GM13977 (cell line): ENCODE results near the gene HSPBP1.
"Not testable (repeated sequence)": the region's sequence is repeated elsewhere in the genome, so short reads cannot be mapped to it uniquely, and the experiment has no call there.

ENCODE experiments used
- DNase-seq: peaks from one replicate; pipeline ENCODE4 v3.0.0; 2012; ENCODE audit warnings: low spot score
- in situ Hi-C: fragments of 300-500 bp; cut with MboI; formaldehyde crosslinking; loops from one replicate; pipeline ENCODE4 v1.12.0; 2022; ENCODE audit warnings: low sequenced_read_pairs, low pct_unique_long_range_greater_than_20kb, mixed read lengths, inconsistent platforms; ENCODE audit not compliant: unreplicated experiment
- TF ChIP-seq, protein P1 (sequence below): IDR thresholded peaks from 2 replicates; pipeline ENCODE4 v1.5.1; 2012; ENCODE audit warnings: mild to moderate bottlenecking, control low read depth; ENCODE audit not compliant: insufficient read depth; ENCODE audit errors: extremely low read depth, missing control alignments

HSPBP1 gene

DNA sequence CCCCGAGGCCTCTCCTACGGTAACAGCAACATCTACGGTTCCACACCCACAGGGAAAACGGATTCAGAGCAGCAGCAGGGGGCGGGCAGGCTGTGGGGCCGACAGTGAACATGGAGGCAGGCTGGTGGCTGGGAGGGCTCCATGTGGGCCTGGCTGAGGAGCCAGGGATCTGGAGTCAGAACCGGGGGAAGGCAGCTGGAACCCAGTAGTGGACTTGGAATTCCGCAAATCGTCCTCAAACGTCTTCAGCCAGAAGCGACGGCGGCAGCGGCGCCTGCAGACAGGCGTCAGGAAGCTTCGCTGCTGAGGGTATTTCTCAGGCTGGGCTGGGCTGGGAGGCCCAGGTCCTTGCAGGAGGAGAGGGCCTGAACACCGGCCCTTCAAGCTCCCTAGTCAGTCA lies 53.1 kb downstream of the HSPBP1 start:
- in situ Hi-C loops = no loop called here
- TF ChIP-seq, protein P1, sequence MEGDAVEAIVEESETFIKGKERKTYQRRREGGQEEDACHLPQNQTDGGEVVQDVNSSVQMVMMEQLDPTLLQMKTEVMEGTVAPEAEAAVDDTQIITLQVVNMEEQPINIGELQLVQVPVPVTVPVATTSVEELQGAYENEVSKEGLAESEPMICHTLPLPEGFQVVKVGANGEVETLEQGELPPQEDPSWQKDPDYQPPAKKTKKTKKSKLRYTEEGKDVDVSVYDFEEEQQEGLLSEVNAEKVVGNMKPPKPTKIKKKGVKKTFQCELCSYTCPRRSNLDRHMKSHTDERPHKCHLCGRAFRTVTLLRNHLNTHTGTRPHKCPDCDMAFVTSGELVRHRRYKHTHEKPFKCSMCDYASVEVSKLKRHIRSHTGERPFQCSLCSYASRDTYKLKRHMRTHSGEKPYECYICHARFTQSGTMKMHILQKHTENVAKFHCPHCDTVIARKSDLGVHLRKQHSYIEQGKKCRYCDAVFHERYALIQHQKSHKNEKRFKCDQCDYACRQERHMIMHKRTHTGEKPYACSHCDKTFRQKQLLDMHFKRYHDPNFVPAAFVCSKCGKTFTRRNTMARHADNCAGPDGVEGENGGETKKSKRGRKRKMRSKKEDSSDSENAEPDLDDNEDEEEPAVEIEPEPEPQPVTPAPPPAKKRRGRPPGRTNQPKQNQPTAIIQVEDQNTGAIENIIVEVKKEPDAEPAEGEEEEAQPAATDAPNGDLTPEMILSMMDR = no peak
- no peak for DNase-seq

DNA sequence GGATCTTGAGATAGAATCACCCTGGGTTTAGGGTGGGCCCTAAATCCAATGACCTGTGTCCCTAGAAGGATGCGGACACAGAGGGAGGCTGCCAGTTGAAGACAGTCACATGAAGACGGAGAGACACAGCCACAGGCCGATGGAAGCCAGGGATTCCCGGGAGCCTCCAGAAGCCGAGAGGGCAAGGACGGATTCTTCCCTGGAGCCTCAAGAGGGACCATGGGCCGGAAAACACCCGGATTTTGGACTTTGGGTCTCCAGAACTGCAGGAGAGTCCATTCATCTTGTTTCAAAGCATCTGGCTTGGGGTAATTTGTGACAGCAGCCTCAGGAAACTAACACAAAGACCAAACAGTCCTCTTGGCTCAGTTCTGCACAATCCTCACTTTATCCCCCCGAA lies 53.6 kb downstream of the HSPBP1 start:
- no peak for DNase-seq
- in situ Hi-C loops = no loop called here
- TF ChIP-seq, protein P1 = no peak

DNA sequence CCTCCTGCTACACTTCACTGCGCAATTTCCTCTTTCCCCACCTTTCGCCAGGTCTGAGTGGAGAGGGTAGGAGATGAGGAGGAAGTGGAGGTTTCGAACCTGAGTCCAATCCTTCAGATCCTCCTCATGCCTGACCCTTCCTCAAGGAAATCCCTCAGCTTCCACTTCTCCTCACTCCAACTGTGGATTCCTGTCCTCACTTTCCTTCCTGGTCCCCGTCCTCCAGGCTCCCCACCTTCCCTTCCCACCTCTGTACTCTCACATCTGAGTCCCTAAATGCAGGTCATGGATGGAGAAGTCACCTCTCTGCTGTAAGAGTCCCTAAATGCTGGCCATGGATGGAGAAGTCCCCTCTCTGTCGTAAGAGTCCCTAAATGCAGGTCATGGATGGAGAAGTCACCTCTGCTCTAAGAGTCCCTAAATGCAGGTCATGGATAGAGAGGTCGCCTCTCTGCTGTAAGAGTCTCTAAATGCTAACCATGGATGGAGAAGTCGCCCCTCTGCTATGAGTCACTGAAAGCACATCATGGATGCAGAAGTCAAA lies 54.4 kb downstream of the HSPBP1 start:
- in situ Hi-C loops = no loop called here
- TF ChIP-seq, protein P1 = no peak
- DNase-seq = no peak

DNA sequence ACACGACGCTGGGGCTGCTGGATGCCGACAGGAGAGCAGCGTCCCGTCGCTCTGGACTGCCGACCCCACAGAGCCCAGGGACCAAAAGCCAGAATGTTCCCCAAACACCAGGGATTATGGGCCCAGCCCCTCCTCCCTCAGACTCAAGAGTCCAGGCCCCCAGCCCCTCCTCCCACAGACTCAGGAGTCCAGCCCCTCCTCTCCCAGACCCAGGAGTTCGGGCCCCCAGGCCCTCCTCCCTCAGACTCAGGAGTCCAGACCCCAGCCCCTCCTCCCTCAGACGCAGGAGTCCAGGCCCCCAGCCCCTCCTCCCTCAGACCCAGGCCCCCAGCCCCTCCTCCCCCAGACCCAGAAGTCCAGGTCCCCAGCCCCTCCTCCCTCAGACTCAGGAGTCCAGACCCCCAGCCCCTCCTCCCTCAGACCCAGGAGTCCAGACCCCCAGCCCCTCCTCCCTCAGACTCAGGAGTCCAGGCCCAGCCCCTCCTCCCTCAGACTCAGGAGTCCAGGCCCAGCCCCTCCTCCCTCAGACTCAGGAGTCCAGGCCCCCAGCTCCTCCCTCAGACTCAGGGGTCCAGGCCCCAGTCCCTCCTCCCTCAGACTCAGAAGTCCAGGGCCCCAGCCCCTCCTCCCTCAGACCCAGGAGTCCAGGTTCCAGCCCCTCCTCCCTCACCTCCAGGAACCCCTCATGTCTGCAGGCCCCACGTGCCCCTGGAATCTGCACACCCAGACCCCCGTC lies 55.1 kb downstream of the HSPBP1 start:
- in situ Hi-C loops = not testable (repeated sequence)

DNA sequence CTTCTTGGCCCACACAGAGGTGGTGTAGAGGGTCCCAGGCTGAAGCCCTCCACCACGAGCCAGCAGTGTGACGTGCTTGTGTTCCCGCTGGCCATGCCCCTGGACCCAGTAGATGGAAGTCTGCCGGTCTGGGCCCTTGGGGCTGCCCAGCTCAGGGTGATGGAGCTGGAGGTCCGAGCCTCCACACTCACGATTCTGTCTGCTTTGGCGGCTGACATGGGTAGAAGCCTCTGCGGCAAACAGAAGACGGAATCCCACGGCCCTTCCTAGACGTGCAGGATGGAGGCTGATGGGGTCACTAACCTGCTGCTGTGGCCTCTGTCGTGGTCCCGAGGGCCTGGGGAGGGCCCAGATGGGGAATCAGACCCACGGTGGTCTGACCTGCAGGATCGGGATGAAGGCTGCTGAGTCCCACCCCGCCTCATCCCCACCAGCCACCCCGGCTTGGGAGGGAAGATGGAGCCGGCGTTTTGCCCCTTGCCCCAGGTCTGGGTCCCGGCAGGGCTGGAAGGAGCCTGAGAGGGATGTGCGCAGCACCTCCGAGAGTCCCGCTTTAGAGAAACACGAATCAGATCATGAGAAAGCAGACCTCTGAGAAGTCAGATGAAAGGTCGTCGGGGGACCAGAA lies 55.8 kb downstream of the HSPBP1 start:
- no peak for DNase-seq
- TF ChIP-seq, protein P1 = no peak
- in situ Hi-C loops = no loop called here

More for the DNA sequence above, 55.1 kb downstream of the HSPBP1 start:
- not testable (repeated sequence) for DNase-seq

DNA sequence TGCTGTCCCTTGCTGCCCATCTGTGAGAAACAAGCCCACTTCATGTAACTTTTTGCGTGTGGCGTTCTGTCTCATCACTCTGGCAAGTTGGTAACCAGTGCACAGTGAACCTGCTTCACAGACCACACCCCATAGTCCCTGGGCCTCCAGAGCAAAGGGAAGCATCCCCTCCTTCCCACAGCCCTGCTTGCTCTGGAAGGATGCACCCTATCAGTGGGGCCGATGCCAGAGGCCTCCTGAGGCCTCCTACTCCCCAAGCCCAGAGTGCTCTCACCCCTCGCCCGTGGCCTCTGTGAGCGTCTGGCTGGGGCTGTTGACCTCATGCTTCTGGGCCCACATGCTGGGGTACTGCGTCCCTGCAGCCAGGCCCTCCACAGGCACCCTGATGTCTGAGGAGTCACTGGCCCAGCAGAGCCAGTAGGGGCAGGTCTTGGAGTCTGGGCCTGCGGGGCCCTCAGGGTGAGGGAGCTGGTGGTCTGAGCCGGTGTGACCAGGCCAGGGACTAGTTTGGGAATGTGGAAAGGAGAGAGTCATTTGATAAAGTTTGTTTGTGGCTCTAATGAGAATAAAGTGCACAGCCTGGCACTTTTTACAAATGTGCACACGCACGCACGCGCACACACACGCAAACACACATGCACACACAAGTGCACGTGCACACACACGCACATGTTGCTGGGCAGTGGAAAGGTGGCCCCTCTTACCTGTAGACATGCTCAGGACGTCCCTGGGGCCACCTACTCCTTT lies 56.4 kb downstream of the HSPBP1 start:
- in situ Hi-C loops = no loop called here
- TF ChIP-seq, protein P1 = no peak
- DNase-seq = no peak
